Fibroblast of mammary gland (primary cell): ENCODE data around the gene SUSD1.

ENCODE experiments used
- DNase-seq: peaks from one replicate; pipeline ENCODE4 v3.0.0-alpha.2; 2010; ENCODE audit warnings: low read depth
- H3K4me3 ChIP-seq: 2 replicates; pipeline ENCODE4 v1.5.1; 2011; ENCODE audit warnings: low read depth, mild to moderate bottlenecking, low read length, moderate library complexity; ENCODE audit not compliant: control insufficient read depth
- CTCF ChIP-seq: conservative IDR thresholded peaks from 2 replicates; pipeline ENCODE4 v1.5.1; 2011; ENCODE audit warnings: low read depth, low read length, inconsistent platforms; ENCODE audit not compliant: control insufficient read depth, insufficient read depth

SUSD1 gene

GRCh38 chr9:112094241-112094640, 80.9 kb downstream of the SUSD1 start:
- no peak for DNase-seq
- no peak overlapping the region for H3K4me3 ChIP-seq
- TF ChIP-seq CTCF: no peak

- no peak for DNase-seq
- H3K4me3 ChIP-seq: no peak overlapping the region
- no peak for TF ChIP-seq CTCF
Measured at GRCh38 chr9:112093870-112094216, 81.3 kb downstream of the SUSD1 start.

GRCh38 chr9:112093147-112093869, 81.8 kb downstream of the SUSD1 start:
- H3K4me3 ChIP-seq: no peak overlapping the region
- TF ChIP-seq CTCF: no peak
- no peak for DNase-seq

GRCh38 chr9:112091810-112092209, 83.3 kb downstream of the SUSD1 start:
- no peak overlapping the region for H3K4me3 ChIP-seq
- DNase-seq: peak; percentile 17
- peak; percentile 37 for TF ChIP-seq CTCF

- no peak for DNase-seq
- TF ChIP-seq CTCF: no peak
- H3K4me3 ChIP-seq: no peak overlapping the region
Measured at GRCh38 chr9:112087506-112087905, 87.6 kb downstream of the SUSD1 start.

- H3K4me3 ChIP-seq: no peak overlapping the region
- peak; percentile 53 for DNase-seq
- peak; percentile 59 for TF ChIP-seq CTCF
Measured at GRCh38 chr9:112086627-112087026, 88.5 kb downstream of the SUSD1 start.

- H3K4me3 ChIP-seq: no peak overlapping the region
- no peak for DNase-seq
- no peak for TF ChIP-seq CTCF
Measured at GRCh38 chr9:112084907-112085306, 90.2 kb downstream of the SUSD1 start.
